ENCODE measurements around the gene RNFT2. TPM values are rescaled to one million over a fixed set of nuclear protein-coding genes. Genes with fewer than 3 reads are reported as not detected.
A peak's percentile ranks its signal among the peaks of the same experiment; 100 is the strongest.

The RNFT2 gene
- total RNA-seq, 1 donor from 2014 or later, result 16.3 TPM

DNA sequence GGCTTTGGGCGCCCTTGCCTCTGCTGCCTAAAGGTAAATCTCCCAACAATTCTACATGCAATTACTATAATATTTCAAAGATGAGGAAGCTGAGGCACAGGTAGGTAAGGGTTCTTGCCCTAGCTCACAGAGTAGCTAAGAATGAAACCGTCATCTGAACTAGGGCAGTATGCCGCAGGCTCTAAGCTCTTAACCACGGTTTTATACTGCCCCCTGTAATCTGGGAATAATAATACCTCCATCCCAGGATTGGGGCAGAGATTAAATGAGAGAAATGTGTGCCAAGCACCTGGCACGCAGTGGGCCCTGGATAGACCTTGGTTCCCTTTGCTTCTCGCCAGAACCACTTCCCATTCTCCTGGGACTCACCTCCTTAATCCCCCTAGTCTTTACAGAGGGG lies 144.6 kb downstream of the RNFT2 start:
- H3K36me3 ChIP-seq (ENCODE audit: control insufficient read depth, insufficient read depth, low read length), result no peaks in the 10 kb centered on the region
- peaks cover 64% of the 10 kb centered on the region for H3K27me3 ChIP-seq (ENCODE audit: control insufficient read depth, insufficient read depth, low read length)
- no peak overlapping the region for H3K4me3 ChIP-seq (ENCODE audit: low read depth, low read length)
- no peak for DNase-seq (ENCODE audit: low read depth)
- TF ChIP-seq, protein P1, sequence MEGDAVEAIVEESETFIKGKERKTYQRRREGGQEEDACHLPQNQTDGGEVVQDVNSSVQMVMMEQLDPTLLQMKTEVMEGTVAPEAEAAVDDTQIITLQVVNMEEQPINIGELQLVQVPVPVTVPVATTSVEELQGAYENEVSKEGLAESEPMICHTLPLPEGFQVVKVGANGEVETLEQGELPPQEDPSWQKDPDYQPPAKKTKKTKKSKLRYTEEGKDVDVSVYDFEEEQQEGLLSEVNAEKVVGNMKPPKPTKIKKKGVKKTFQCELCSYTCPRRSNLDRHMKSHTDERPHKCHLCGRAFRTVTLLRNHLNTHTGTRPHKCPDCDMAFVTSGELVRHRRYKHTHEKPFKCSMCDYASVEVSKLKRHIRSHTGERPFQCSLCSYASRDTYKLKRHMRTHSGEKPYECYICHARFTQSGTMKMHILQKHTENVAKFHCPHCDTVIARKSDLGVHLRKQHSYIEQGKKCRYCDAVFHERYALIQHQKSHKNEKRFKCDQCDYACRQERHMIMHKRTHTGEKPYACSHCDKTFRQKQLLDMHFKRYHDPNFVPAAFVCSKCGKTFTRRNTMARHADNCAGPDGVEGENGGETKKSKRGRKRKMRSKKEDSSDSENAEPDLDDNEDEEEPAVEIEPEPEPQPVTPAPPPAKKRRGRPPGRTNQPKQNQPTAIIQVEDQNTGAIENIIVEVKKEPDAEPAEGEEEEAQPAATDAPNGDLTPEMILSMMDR (IDR thresholded peaks at IDR 0.05; ENCODE audit: insufficient read depth, low read length, poor library complexity, severe bottlenecking), result peak; percentile 10

DNA sequence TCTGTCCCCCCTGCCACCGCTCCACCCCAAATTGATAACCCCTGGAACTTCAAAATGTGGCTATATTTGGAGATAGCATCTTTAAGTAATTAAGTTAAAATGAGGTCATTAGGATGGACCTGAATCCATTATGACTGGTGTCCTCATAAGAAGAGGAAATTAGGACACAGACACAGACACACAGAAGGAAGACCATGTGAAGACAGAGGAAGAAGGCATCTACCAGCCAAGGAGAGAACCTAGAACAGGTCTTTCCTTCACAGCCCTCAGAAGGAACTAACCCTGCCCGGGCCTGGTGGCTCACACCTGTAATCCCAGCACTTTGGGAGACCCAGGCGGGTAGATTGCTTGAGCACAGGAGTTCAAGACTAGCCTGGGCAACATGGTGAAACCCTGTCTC lies 146.8 kb downstream of the RNFT2 start:
- Histone ChIP-seq H3K36me3 (ENCODE audit: control insufficient read depth, insufficient read depth, low read length) (no peaks in the 10 kb centered on the region), H3K4me3 (ENCODE audit: low read depth, low read length) (no peak overlapping the region), H3K27me3 (ENCODE audit: control insufficient read depth, insufficient read depth, low read length) (peaks cover 45% of the 10 kb centered on the region)
- TF ChIP-seq, protein P1 (IDR thresholded peaks at IDR 0.05; ENCODE audit: insufficient read depth, low read length, poor library complexity, severe bottlenecking), result no peak
- no peak for DNase-seq (ENCODE audit: low read depth)

DNA sequence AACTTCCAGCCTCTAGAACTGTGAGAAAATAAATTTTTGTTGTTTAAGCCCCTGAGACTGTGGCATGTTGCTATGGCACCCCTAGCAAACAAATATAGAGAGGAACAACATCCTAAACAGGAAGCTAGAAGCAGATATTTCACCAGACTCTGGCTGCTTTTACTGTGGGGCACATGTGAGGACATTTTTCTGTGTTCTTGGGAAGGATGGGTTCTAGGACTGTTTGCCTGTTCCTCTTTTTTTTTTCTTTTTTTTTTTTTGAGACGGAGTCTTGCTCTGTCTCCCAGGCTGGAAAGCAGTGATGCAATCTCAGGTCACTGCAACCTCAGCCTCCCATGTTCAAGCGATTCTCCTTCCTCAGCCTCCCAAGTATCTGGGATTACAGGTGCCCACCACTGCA lies 147.4 kb downstream of the RNFT2 start:
- peaks cover 39% of the 10 kb centered on the region for H3K27me3 ChIP-seq (ENCODE audit: control insufficient read depth, insufficient read depth, low read length)
- DNase-seq (ENCODE audit: low read depth), result no peak
- TF ChIP-seq, protein P1 (IDR thresholded peaks at IDR 0.05; ENCODE audit: insufficient read depth, low read length, poor library complexity, severe bottlenecking), result no peak
- no peak overlapping the region for H3K4me3 ChIP-seq (ENCODE audit: low read depth, low read length)
- H3K36me3 ChIP-seq (ENCODE audit: control insufficient read depth, insufficient read depth, low read length), result no peaks in the 10 kb centered on the region

DNA sequence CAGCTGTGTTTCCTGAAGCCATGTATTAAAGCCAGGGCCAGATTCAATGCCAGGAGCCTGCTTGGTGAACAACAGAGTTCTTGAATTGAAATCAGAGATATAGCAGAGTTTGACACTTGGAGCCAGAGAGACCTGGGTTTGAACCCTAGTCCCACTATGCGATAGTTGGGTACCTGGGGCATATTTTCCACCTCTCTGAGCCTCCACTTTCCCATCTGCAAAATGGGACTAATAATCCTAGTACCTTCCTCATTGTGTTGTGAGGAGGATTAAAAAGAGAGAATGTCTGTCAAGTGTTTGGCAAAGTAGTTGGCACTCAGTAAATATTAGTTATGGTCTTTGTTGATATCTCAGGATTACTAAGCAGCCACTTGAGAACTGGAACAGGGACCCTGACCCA lies 149.1 kb downstream of the RNFT2 start:
- H3K36me3 ChIP-seq (ENCODE audit: control insufficient read depth, insufficient read depth, low read length), result no peaks in the 10 kb centered on the region
- H3K4me3 ChIP-seq (ENCODE audit: low read depth, low read length), result no peak overlapping the region
- TF ChIP-seq, protein P1 (IDR thresholded peaks at IDR 0.05; ENCODE audit: insufficient read depth, low read length, poor library complexity, severe bottlenecking), result no peak
- H3K27me3 ChIP-seq (ENCODE audit: control insufficient read depth, insufficient read depth, low read length), result peaks cover 29% of the 10 kb centered on the region
- DNase-seq (ENCODE audit: low read depth), result no peak

DNA sequence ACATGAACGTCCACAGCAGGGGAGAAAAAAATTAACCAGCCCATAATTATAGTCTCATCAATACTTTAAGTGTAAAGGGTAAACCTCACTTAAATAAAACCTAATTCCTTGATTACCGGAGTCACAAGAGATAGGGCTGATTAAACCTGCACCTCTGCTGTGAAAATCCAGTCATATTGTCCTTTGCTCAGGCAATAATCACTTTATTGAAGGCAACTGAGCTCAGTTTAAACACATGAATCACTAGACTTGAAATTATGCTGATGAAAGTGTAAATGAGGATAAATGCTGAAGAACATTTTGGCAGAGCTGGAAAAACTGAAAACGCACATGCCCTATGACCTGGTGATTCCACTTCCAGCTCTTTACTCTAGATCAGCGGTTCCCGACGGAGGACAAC lies 149.8 kb downstream of the RNFT2 start:
- no peak for DNase-seq (ENCODE audit: low read depth)
- Histone ChIP-seq H3K36me3 (ENCODE audit: control insufficient read depth, insufficient read depth, low read length) (no peaks in the 10 kb centered on the region), H3K4me3 (ENCODE audit: low read depth, low read length) (no peak overlapping the region), H3K27me3 (ENCODE audit: control insufficient read depth, insufficient read depth, low read length) (peaks cover 22% of the 10 kb centered on the region)
- TF ChIP-seq, protein P1 (IDR thresholded peaks at IDR 0.05; ENCODE audit: insufficient read depth, low read length, poor library complexity, severe bottlenecking), result no peak

DNA sequence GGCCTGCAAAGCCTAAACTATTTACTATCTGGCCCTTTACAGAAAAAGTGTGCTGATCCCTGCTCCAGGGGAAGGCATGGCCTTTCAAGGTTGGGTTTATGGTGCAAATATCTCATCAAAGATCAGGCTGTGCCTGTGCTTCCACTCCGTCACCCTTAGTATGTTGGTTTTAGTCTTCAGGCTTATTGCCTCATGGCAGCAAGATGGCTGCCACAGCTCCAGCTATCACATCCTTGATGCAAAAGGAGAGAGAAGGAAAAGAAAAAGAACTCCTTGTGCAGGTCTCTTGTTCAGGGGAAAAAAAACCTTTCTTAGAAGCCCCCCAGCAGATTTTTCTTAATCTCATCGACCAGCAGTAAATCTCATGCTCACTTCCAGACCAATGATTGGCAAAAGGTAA lies 152.2 kb downstream of the RNFT2 start:
- Histone ChIP-seq H3K27me3 (ENCODE audit: control insufficient read depth, insufficient read depth, low read length) (peaks cover 7% of the 10 kb centered on the region), H3K36me3 (ENCODE audit: control insufficient read depth, insufficient read depth, low read length) (no peaks in the 10 kb centered on the region), H3K4me3 (ENCODE audit: low read depth, low read length) (no peak overlapping the region)
- TF ChIP-seq, protein P1 (IDR thresholded peaks at IDR 0.05; ENCODE audit: insufficient read depth, low read length, poor library complexity, severe bottlenecking), result no peak
- DNase-seq (ENCODE audit: low read depth), result no peak

All from kidney epithelial cell (primary cell).